Left ventricle myocardium inferior (tissue), 1 donor: ENCODE measurements around the gene ADORA3. TPM values are rescaled to one million over a fixed set of nuclear protein-coding genes. Genes with fewer than 3 reads are reported as not detected.
"Not testable (repeated sequence)": the region's sequence is repeated elsewhere in the genome, so short reads cannot be mapped to it uniquely, and the experiment has no call there.

Experiments
- DNase-seq: peaks from one replicate; pipeline ENCODE4 v3.0.0-alpha.2; 2020
- H3K27ac ChIP-seq: fragments of 200-600 bp; replicated peaks from 2 replicates; pipeline ENCODE4 v1.8.0; 2021
- H3K27me3 ChIP-seq: fragments of 200-600 bp; 2 replicates; pipeline ENCODE4 v1.8.0; 2021; ENCODE audit warnings: low read depth
- H3K36me3 ChIP-seq: fragments of 200-600 bp; 2 replicates; pipeline ENCODE4 v1.8.0; 2021
- H3K4me1 ChIP-seq: fragments of 200-600 bp; 2 replicates; pipeline ENCODE4 v1.8.0; 2021
- H3K4me3 ChIP-seq: fragments of 200-600 bp; 2 replicates; pipeline ENCODE4 v1.8.0; 2021; ENCODE audit warnings: mild to moderate bottlenecking, moderate library complexity
- H3K9me3 ChIP-seq: fragments of 200-600 bp; replicated peaks from 2 replicates; pipeline ENCODE4 v1.8.0; 2021
- intact Hi-C: fragments of 100-400 bp; cut with micrococcal nuclease; formaldehyde crosslinking; loops from one replicate; pipeline ENCODE4 v1.11.0; 2022
- long read RNA-seq: library from polyadenylated mRNA; unstranded; transcript quantifications from one replicate; pipeline ENCODE4 v2.0.0, GENCODE V29; 2021
- total RNA-seq: library from RNA; stranded (reverse); fragmentation: NEBNext Ultra II Directional; extraction: Animal tissue kit (Norgen Biotek cat#: 25700); gene quantifications from one replicate; pipeline ENCODE4 v1.2.1, GENCODE V29; 2021
- TF ChIP-seq, protein P1 (sequence below): fragments of 200-600 bp; IDR thresholded peaks from 2 replicates; pipeline ENCODE4 v1.8.0; 2021; ENCODE audit warnings: antibody characterized with exemption, mild to moderate bottlenecking, borderline replicate concordance
- donor health status: DM: no; HTN: yes; CAD: no; lungs with severe emphysema.

Gene ADORA3
- total RNA-seq, result 3.1 TPM
- long read RNA-seq, partial matches to known transcripts, result 0 of 1 reads
- long read RNA-seq, other reads (novel, unspliced or antisense), result 0 of 1 reads

DNA sequence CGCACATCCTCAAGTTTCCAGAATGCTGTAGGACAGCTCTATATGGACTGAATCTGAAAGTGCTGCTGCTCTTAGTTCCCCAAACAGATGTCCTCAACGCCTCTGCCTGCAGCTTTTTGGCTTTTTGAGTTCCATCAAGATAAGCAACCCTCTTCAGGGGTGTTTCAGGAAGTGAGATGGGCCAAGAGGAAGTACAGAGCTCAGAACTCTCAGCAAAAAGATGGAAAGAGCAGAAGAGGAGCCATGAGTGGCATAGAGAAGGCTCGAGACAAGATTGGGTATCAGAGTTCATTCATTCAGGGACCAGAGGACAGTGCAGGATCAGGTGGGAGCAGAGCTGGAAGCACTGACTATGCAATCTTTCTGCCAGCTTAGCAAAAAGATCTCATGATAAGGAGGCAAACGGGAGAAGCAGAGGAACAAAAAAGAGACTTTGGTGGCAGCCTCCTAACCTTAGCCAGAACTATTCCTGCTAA is at the start of gene ADORA3, which contains the start of gene TMIGD3:
ADORA3 (minus strand) TSS at position 49 of the 476 bp plus-strand sequence. CDS start 279 bp downstream, outside the sequence.
TMIGD3 (minus strand) TSS at position 49 of the 476 bp plus-strand sequence. CDS start 279 bp downstream, outside the sequence.
- peak within 1 kb of the TSS; percentile 49 for H3K27ac ChIP-seq
- peak within 1 kb of the TSS; percentile 33 for H3K4me3 ChIP-seq
- peaks cover 22% of the 10 kb centered on the region for H3K4me1 ChIP-seq
- intact Hi-C loops, result no loop called here
- no peaks in the 10 kb centered on the region for H3K36me3 ChIP-seq
- DNase-seq, result no peak
- no peaks in the 10 kb centered on the region for H3K27me3 ChIP-seq
- no peaks in the 10 kb centered on the region for H3K9me3 ChIP-seq
- TF ChIP-seq, protein P1, sequence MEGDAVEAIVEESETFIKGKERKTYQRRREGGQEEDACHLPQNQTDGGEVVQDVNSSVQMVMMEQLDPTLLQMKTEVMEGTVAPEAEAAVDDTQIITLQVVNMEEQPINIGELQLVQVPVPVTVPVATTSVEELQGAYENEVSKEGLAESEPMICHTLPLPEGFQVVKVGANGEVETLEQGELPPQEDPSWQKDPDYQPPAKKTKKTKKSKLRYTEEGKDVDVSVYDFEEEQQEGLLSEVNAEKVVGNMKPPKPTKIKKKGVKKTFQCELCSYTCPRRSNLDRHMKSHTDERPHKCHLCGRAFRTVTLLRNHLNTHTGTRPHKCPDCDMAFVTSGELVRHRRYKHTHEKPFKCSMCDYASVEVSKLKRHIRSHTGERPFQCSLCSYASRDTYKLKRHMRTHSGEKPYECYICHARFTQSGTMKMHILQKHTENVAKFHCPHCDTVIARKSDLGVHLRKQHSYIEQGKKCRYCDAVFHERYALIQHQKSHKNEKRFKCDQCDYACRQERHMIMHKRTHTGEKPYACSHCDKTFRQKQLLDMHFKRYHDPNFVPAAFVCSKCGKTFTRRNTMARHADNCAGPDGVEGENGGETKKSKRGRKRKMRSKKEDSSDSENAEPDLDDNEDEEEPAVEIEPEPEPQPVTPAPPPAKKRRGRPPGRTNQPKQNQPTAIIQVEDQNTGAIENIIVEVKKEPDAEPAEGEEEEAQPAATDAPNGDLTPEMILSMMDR, result no peak

DNA sequence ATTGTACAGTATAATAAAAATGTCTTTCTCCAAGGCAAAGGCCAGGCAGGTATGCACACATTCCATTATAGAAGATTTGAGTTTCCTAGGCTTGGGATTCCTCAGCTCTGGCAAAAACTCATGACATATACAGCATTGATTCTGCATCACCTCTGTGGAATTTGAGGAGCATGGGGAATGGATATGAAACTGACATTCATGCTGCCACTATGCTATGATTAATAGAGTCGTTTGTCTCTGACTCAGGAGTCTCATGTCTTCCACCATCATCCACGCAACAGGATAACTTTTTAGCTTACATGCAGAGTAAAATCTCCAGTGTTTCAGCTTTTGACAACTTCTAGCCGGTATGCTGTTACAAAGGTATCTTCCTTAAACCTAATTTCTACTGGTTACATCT is 49.8 kb upstream of the ADORA3 start:
- TF ChIP-seq, protein P1, result no peak
- Histone ChIP-seq H3K4me3 (no peak overlapping the region), H3K9me3 (no peaks in the 10 kb centered on the region), H3K27ac (no peak overlapping the region), H3K4me1 (no peaks in the 10 kb centered on the region), H3K27me3 (no peaks in the 10 kb centered on the region), H3K36me3 (no peaks in the 10 kb centered on the region)
- DNase-seq, result no peak
- intact Hi-C loops, result no loop called here

DNA sequence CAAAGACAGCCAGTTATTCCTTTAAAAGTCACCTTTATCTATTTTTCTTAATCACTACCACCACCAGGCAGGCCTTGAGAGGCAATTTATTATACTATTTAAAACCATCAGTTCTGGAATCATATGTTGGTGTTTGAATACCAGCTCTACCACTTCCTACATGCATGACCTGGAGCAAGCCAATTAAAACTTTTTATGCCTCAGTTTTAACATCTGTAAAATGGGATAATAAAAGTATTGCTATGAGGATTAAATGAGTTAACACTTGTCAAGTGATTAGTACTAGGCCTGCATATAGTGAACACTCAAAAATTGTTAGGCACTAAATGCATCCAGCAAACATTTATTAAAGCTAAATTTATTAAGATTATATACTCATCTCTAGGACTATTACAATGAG is 49.2 kb upstream of the ADORA3 start:
- H3K4me3 ChIP-seq, result no peak overlapping the region
- H3K36me3 ChIP-seq, result no peaks in the 10 kb centered on the region
- intact Hi-C loops, result no loop called here
- TF ChIP-seq, protein P1, result no peak
- no peak overlapping the region for H3K27ac ChIP-seq
- H3K27me3 ChIP-seq, result no peaks in the 10 kb centered on the region
- H3K9me3 ChIP-seq, result no peaks in the 10 kb centered on the region
- DNase-seq, result no peak
- H3K4me1 ChIP-seq, result no peaks in the 10 kb centered on the region

DNA sequence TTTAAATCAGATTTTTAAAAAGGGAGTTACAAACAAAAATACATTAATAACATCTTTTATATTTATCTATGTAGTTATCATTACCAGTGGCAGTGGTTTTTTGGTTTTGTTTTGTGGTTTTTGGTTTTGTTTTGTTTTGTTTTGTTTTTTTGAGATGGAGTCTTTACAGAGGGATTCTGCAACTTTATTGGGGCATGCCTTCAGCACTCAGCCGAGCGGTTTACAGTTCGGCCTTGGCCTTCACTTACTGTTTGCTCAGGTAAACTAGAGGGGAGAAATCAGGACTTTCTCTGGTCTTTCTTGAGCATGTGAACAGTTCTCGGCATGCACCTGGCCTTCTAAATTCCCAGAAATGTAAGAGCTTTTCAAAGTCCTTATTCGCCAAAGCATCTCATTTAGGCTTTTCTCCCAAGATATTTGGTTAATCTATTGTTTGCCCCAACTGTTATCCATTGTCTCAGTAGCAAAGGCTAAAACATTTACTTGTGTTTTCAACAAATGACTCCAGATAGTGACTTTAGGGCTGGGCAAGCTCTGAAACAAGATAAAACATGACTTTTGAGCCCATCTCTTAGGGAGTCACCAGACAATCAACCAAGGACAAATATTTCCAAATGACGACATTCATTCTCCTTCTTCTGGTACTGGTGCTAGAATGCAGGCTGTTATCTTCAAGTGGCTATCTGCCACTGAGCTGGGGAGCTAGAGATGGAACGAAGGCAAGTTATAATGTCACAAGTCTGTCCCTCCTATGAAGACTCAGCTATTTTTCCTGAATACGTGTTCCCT is 48.4 kb upstream of the ADORA3 start:
- H3K9me3 ChIP-seq, result no peaks in the 10 kb centered on the region
- no peak overlapping the region for H3K27ac ChIP-seq
- H3K36me3 ChIP-seq, result no peaks in the 10 kb centered on the region
- no peak overlapping the region for H3K4me3 ChIP-seq
- no peaks in the 10 kb centered on the region for H3K27me3 ChIP-seq
- intact Hi-C loops, result no loop called here
- H3K4me1 ChIP-seq, result no peaks in the 10 kb centered on the region
- DNase-seq, result no peak
- TF ChIP-seq, protein P1, result no peak

- H3K9me3 ChIP-seq, intact Hi-C loops: not testable (repeated sequence)
Measured at GRCh38 chr1:111547786-111548185, 44.4 kb upstream of the ADORA3 start.

DNA sequence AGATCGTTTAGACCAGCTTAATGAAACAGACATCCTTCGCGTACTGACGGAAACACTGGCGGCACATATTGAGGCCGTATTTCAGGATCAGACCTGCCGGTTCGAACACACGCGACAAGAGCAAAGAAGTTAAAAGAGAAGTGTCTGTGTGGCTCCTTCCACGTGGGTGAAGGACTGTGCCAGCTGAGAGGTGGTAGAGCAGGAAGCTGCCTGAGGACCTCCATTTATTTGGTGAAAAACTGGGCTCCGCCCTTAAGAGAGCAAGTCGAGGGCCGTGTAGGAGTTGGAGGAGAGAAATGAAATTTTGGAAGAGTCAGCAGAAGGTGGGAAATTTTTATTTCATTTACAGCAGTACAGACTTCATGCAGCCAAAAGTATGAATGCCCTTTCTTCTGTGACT is 38.8 kb upstream of the ADORA3 start:
- TF ChIP-seq, protein P1, result no peak
- Histone ChIP-seq H3K4me3 (no peak overlapping the region), H3K4me1 (peaks cover 4% of the 10 kb centered on the region), H3K27me3 (no peaks in the 10 kb centered on the region), H3K9me3 (no peaks in the 10 kb centered on the region), H3K36me3 (no peaks in the 10 kb centered on the region), H3K27ac (no peak overlapping the region)
- intact Hi-C loops, result no loop called here
- DNase-seq, result no peak

More at GRCh38 chr1:111547786-111548185, 44.4 kb upstream of the ADORA3 start:
- not testable (repeated sequence) for H3K4me3 ChIP-seq, H3K4me1 ChIP-seq, H3K27ac ChIP-seq, DNase-seq, H3K27me3 ChIP-seq, H3K36me3 ChIP-seq
